A549 (cell line): ENCODE measurements around the gene MOB3A.

Source experiments
- CHD4 ChIP-seq: fragments of 200-600 bp; sonication (generic); IDR thresholded peaks from 2 replicates; pipeline ENCODE4 v1.6.1; 2016; ENCODE audit warnings: antibody characterized with exemption, mild to moderate bottlenecking, borderline replicate concordance
- CTCF ChIP-seq: fragments of >200 bp; sonication (Bioruptor Twin); formaldehyde crosslinking; IDR thresholded peaks from 3 replicates; pipeline ENCODE4 v1.5.1; 2016
- EP300 ChIP-seq, 2 experiments: fragments of >200 bp; sonication (Bioruptor Twin); formaldehyde crosslinking; IDR thresholded peaks; 2 replicates in 1 of 2; 3 replicates in 1 of 2; pipeline ENCODE4 v1.6.1; 2016 to 2017
- JUNB ChIP-seq: fragments of >200 bp; sonication (Bioruptor Twin); formaldehyde crosslinking; IDR thresholded peaks from 2 replicates; pipeline ENCODE4 v1.6.1; 2016
- MAX ChIP-seq: IDR thresholded peaks from 2 replicates; pipeline ENCODE4 v1.6.1; 2012
- PHF8 ChIP-seq: fragments of 200-600 bp; sonication (generic); IDR thresholded peaks from 2 replicates; pipeline ENCODE4 v1.6.1; 2016; ENCODE audit warnings: low read depth, mild to moderate bottlenecking, antibody characterized with exemption, moderate library complexity, borderline replicate concordance
- POLR2A ChIP-seq: IDR thresholded peaks from 2 replicates; pipeline ENCODE4 v1.6.1; 2012; ENCODE audit warnings: mild to moderate bottlenecking, low read length
- RNF2 ChIP-seq: fragments of 200-600 bp; sonication (generic); IDR thresholded peaks from 2 replicates; pipeline ENCODE4 v1.6.1; 2016; ENCODE audit warnings: low read depth, mild to moderate bottlenecking, antibody characterized with exemption, moderate library complexity, borderline replicate concordance
- USF2 ChIP-seq: fragments of 450-650 bp; IDR thresholded peaks from 2 replicates; pipeline ENCODE4 v1.6.1; 2014; ENCODE audit warnings: antibody characterized with exemption

GRCh38 chr19:2121416-2122051 lies 25.4 kb upstream of the MOB3A start:
- no peak for TF ChIP-seq EP300 (IDR thresholded peaks at IDR 0.05)
- no peak for TF ChIP-seq RNF2
- no peak for TF ChIP-seq POLR2A
- TF ChIP-seq CTCF: no peak
- no peak for TF ChIP-seq MAX
- TF ChIP-seq PHF8: no peak
- no peak for TF ChIP-seq JUNB
- TF ChIP-seq USF2: no peak
- TF ChIP-seq CHD4: no peak
